GM04503 (cell line): ENCODE measurements around the gene TRIP4.
"Not testable (repeated sequence)": the region's sequence is repeated elsewhere in the genome, so short reads cannot be mapped to it uniquely, and the experiment has no call there.

Experiments
- DNase-seq: peaks from one replicate; pipeline ENCODE4 v3.0.0-alpha.2; 2012; ENCODE audit warnings: low read depth

TRIP4 gene

DNA sequence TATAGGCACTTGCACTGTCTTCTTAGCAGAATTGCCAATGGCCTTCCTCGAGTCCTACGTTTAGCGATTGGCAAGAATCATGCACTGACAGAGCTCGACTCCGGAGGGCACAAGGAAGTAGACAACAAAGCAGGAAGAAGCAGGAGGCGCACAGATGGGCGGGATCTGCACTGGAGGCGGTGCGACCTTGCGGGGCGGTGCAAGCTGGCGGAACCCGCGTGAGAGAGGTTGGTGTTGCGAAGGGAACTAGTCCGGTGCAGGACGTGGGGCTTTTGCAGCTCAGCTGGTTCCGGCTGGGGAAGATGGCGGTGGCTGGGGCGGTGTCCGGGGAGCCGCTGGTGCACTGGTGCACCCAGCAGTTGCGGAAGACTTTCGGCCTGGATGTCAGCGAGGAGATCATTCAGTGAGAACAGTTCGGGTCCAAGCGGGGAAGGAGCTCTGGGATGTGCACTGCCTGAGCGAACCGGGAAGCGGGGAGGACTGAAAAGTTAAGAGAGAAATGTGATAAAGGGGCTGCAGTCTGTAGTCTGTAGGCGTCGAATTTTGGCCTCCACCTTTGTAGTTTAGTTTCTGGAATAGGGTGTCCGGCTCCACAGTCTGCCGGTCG is at the start of gene TRIP4:
Gene TRIP4, plus strand, starts transcription at position 275 of the 607 bp plus-strand sequence. Its CDS starts 28 bp downstream, at position 303.
- peak; percentile 89 for DNase-seq

DNA sequence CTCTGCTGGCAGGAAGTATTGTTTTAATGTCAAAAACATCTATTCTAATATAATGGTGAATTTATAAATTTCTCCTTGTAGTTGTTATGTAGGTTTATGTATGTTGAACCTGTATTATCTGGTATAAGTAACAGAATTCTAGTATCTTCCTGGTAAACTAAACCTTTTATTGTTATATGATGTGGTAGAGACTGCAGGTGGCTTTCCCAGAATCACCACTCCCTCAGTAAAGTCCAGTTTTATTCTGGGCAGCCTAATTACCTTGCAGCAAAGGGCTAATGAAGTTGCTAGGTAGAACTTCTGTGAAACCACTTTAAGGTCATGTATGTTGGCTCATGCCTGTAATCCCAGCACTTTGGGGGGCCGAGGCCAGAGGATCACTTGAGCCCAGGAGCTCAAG is 47.3 kb upstream of the TRIP4 start:
- DNase-seq: no peak

DNA sequence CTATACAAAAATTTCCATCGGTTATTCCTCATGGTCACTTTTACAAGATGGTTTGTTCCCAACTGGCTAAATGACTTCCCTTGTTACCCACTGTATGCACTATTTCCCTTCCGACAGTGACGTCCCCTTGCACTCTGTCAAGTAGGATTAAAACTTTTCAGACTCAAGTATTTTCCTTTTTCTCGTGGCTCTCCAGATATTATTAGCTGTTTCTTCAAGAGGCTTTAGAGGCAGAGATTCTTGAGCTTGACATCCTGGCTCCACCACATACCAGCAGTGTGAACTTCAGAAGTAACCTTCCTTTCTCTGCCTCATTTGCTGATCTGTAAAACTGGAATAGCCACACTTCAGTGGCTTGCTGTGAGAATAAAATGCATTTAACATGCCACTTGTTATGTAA is 45.7 kb upstream of the TRIP4 start:
- DNase-seq: no peak

DNA sequence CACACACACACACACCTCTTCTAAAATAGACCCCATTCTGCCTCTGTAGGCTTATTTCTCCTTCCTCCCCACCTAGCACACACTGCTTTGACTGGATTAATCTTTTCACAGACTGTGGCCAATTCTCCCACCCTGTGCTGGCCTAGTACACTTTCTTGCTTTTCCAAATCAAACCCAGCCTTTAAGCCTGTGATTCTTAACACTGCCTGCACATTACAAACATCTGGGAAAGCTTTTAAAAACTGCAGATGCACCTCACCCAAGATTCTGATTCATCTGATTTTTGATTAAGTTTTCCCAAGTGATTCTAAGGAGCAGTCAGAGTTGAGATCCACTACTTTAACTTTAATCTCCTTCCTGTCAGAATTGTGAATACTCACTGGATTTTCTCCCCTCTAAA is 44.4 kb upstream of the TRIP4 start:
- DNase-seq: no peak

DNA sequence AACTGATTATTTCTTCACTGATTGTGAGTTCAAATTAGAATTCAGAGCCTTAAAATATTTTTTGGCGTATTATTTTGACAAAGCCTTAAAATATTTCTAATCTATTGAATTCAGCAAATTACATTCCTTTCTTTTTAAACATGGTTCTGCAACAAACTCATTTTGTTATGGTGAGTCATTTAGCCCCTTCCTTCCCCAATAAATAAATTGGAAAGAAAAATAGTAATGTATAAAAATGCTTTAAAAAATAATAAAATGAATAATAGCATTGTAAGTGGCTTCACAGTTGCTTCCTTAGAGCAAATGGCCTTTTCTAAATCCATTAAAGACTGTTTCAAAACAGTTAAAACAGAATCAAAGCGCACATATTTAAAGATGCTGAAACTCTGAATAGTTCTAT is 43.8 kb upstream of the TRIP4 start:
- DNase-seq: no peak

DNA sequence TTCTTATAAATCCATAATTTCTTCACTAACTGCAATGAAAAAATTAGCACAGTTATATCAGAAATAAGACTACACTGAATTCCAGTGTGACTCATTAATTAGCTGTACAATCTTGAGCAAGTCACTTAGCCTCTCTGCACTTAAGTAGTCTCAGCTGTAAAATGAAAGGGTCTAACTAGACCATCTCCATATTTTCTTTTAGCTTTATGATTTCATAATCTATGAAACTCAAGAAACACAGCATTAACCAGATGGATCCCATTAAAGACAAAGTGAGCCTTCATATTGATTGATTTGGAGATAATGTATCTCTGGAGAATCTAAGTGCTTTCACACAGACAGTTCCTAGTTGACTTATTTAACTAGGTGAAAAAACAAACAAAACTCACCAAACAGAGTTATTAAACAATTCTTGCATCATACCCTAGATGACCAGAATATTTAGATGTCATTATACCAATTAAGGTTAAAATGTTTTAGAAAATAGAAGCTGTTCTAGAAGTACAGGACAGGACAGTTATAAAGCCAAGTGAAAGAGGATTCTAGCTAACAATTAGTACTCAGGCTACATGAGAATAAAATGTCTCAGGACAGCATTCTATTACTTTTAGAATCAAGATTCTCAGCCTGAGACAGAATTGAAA is 42.9 kb upstream of the TRIP4 start:
- no peak for DNase-seq

DNA sequence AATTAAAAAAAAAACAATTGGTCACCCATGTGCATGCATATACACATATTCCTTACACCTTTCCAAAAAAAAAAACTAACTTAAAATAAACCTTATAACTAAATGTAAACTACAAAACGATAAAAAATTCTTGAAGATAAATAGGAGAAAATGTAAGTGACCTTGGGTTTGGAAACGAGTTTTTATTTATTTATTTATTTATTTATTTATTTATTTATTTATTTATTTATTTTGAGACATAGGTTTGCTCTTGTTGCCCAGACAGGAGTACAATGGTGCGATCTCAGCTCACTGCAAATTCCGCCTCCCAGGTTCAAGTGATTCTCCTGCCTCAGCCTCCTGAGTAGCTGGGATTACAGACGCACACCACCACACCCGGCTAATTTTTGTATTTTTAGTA is 41.4 kb upstream of the TRIP4 start:
- DNase-seq: not testable (repeated sequence)

DNA sequence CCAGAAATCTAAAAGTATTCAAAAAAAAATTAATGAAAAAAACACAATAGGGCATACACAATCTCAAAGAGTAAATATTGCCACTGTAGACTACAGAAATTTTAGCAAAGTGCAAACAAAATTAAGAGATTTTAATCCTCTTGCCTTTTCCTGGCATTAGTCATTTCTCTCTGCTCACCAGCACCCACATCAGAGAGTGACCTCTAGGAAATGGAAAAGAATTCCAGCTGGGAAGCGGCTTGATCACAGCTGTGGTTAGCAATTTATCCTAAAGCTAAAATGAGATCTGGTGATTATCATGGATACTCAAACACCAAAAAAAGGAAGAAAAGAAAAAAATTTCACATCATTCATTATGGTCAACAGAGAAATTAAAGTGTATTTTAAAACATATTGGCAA is 39.2 kb upstream of the TRIP4 start:
- DNase-seq: no peak

DNA sequence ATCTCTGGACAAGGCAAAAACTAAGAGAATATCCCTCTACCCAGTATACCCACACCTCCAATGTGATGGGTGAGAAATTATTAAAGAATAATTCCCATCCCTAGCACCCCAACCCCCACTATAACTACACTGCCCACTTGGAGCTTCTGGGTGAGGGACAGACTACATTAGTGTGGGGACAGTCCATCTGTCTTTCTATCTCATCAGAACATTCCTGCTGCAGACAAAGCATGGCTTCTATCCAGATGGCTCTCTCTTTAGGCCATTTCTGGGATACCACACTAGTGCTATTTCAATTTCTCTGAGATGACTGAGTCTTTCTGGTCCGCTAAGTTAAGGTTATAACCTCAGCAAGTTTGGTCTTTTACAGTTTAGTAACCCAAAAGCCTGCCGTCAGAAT is 38.3 kb upstream of the TRIP4 start:
- no peak for DNase-seq

DNA sequence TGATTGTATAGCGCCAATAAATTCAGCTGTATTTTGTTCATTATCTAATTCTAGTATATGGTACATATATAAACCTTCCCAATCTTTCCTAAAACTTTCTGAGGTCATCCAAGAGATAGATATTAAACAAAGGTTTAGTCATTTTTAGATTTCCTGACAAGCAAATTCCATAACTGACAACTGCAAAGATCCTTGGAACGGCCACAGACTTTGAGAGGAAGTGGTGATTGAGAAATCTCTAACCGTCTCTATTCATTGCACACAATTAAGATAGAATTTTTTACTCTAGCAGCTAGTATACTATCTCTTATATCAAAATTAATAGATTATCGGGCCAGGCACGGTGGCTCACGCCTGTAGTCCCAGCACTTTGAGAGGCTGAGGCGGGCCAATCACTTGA is 36.4 kb upstream of the TRIP4 start:
- no peak for DNase-seq

DNA sequence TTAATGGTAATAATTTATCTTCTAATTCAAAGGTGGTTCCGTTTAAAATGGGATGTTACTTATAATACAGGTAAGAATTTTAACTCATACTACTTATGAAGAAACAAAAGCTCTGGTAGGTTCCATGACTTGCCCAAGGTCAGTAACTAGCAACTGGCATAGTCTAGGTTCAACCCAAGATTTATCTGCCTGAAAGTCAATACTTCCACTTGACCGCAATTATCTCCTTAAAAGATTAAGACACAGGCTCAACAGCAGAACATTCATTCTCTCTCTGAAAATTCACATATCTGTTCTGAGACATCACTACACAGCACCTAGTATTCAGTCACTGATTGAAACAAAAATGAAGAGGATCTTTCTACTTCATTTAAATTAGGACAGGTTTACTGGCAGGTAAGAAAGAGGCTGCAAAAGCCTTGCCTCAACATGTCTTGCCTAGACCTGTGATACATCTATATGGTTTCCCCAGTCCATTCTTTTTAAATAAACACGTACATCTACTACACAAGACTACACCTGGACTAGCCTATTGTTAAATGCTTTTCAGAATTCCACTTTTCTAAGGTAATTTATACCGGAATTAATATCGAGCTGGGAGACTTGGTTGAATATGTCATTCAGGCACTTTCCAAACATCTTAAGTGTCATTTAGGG is 32.8 kb upstream of the TRIP4 start:
- DNase-seq: no peak

DNA sequence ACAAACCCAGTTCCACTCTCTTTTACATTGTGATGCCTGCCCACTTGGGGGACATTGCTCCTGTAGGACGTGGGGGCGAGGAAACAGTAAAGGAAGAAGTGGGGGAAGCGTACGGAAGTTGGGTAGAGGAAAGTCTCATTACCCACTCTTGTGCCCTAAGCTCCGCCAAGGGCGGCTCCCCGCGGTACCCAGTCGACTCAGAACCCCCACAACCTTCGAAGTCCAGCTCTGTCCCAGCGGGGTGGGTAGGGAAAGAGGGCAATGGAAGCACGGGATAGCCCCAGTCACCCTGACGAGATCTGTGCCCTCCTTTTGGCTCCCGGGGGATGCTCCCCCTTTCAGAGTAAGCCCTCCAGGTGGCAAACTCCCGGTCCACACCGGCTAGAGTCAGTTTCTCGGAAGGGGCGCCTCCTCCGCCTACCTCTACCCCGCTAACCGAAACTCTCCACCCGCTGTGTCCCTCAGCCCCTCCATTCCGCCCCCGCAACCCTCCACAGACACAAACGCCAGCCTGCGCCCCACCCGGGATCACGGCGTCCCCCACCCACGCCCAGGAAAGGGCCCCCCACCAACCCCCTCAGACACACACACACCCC is 32.2 kb upstream of the TRIP4 start:
- no peak for DNase-seq

DNA sequence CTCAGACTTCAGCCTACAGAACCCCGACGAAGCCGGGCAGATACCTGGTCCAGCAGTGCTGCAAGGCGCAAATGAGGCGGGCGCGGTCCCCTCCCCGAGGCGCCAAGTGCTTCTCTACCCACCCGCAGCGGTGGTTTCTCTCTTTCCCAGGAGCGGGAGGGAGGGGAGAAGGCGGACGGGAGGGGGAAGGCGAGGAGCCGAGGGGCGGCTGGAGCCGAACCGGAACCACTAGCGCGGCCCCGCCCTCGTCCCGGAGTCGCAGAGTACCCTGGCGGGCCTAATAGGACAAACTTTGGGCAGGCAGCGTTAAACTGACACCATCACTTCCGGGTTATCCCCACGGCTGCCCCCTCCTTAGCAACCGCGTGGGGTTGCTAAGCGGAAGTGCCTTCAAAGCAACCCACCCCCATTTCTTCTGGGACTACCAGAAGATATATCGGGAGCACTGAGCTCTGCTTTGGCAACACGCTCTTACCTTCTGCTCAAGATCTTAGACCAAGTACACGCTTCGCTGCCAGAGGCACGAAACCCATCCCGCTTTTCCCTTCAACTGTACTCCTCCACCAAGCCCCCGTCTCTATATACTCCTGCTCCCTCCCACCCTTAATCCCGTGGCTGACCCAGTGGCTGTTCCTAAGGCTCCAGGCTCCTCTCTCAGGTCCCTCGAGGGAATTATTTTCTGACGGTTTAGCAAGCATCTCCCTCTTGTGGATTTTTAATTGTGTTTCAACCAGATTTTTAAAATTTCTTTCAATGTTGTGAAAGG is 31.5 kb upstream of the TRIP4 start, which contains the start of gene CSNK1G1:
Gene CSNK1G1, minus strand, starts transcription at position 230 of the 766 bp plus-strand sequence. CDS start 55,674 bp downstream, outside the sequence.
- peak; percentile 90 for DNase-seq

DNA sequence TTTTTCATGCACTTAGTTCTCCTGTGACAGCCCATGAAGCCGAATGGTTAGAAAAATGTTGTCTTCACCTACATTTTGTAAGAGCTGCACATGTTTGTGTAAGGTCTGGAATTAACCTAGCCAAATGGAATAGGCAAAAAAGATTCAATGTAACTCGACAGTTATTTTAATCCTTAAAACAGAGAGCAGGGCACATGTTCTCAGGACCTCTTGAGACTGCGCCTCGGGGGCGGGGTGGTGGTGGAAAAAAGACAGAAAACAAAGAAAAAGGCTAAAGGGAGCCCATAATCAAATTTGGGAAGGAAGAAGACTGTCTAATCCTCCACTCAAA is 31.0 kb upstream of the TRIP4 start:
- no peak for DNase-seq

DNA sequence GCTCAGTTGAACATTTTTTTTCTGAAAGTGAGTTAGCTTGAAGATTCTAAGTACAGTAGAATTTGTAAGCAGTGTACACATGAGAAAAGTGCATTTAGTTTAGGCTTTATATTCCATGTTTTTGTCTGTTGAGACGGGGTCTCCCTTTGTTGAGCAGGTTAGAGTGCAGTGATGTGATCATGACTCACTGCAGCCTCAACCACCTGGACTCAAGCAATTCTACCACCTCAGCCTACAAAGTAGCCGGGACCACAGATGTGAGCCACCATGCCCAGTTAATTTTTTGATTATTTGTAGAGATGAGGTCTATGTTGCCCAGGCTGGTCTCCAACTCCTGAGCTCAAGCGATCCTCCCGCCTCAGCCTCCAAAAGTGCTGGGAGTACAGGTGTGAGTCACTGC is 26.4 kb upstream of the TRIP4 start:
- no peak for DNase-seq

DNA sequence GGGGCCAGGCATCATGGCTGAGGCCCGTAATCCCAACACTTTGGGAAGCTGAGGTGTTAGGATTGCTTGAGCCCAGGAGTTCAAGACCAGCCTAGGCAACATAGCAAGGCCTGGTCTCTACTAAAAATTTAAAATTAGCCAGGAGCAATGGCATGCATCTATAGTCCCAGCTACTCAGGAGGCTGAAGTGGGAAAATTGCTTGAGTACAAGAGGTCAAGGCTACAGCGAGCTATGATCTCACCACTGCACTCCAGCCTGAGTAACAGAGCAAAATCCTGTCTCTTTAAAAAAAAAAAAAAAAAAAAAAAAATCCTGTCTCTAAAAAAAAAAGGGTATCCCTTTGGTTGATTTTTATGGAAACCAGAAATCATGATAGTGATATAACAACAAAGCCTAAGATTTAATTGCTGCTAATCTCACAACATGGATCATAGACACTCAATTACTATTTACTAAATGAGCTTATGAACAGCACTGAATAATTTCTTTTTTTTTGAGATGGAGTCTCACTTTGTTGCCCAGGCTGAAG is 18.5 kb upstream of the TRIP4 start:
- no peak for DNase-seq

DNA sequence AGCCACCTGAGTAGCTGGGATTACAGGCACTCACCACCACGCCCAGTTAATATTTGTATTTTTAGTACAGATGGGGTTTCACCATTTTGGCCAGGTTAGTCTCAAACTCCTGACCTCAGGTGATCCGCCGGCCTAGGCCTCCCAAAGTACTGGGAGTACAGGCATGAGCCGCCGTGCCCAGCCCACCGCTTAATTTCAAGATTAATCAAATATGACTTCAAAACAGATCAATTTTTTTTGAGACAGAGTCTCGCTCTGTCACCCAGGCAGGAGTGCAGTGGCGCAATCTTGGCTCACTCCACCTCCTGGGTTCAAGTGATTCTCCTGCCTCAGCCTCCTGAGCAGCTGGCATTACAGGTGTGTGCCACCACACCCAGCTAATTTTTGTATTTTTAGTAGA is 16.3 kb upstream of the TRIP4 start:
- DNase-seq: not testable (repeated sequence)

DNA sequence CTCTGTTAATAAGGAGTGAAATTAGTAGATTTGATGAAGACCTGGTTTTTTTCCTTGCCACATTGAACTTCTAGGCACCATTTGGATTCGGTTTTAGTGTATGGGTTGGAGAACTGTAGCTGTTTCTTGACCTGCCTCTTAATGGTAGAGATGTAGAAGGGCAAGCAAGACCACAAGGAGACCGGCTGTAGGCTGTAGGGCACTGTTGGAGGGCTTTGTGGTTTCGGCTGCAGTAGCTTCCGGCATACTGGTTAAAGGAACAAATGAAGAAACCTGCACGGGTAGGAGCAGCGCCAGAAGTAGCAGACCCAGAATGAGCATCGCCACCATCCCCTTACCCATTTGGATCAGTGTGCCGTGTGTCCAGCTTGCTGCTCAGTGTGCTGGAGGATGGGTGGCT is 14.3 kb upstream of the TRIP4 start:
- DNase-seq: no peak

DNA sequence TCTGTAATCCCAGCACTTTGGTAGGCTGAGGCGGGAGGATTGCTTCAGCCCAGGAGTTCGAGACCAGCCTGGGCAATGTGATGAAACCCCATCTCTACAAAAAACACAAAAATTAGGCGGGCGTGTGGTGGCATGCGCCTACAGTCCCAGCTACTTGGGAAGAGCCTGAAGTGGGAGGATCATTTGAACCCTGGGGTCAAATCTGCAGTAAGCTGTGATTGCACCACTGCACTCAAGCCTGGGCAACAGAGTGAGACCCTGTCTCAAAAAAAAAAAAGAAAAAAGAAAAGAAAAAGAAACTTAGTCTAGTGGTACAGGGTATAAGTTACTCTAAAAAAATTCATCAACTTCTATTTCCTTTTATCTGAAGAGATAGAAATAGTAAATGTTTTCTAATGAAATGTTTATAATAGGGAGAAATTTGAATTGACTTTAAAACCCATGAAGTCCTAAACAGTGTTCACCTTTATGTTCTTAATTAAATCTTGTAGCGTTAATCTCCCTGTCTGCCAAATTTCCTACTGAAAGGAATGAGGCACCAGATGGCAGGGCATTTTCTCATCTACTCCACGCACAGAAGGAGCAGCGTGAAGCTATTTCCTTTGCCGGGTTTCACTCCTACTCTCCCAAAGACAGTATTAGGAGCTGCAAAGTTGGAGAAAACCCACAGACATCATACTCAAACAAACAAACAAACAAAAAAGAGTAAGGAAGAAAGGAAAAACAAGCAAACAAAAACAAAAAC is 8.2 kb upstream of the TRIP4 start:
- DNase-seq: no peak

DNA sequence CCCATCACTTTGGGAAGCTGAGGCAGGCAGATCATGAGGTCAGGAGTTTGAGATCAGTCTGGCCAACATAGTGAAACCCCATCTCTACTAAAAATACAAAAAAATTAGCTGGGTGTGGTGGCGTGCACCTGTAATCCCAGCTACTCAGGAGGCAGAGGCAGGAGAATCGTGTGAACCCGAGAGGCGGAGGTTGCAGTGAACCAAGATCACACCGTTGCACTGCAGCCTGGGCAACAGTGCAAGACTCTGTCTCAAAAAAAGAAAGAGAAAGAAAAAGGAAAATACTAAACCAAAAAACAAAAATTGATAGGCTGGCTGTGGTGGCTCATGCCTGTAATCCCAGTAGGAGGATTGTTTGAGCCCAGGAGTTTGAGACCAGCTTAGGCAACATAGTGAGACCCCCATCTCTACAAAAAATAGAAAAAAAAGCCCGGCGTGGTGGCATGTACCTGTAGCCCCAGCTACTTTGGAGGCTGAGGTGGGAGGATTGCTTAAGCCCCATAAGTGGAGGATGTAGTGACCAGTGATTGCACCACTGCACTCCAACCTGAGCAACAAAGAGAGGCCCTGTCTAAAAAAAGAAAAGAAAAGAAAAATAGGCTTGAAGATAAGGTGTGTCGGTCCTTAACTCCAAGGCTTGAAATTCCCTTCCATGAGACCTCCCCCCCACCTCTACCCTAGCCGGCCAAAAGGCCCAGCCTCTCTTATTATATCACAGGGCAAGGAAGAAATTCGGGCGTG is 7.3 kb upstream of the TRIP4 start:
- DNase-seq: not testable (repeated sequence)
